ENCODE results near the gene DDX54. TPM values are rescaled to one million over a fixed set of nuclear protein-coding genes. Genes with fewer than 3 reads are reported as not detected.
A peak's percentile ranks its signal among the peaks of the same experiment; 100 is the strongest.

DDX54 gene
- total RNA-seq, 4 donors from 2014 or later, result 53.9 to 71.8 (median 63.9) TPM

DNA sequence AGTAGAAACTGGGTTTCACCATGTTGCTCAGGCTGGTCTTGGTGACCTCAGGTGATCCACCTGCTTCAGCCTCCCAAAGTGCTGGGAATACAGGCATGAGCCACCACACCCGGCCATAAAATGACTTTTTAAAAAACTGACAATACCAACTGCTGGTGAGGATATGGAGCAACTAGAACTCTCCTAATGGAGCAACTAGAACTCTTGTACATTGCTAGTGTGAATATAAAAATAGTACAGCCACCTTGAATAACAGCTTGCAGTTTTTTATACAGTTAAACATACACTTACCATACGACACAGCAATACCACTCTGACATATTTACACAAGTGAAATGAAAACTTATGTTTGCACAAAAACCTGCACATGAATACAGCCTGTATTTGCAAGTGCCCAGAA, 38.3 kb downstream of the DDX54 start:
- Histone ChIP-seq H3K27ac (no peak overlapping the region), H3K9me3 (no peaks in the 10 kb centered on the region), H3K27me3 (peaks cover 12% of the 10 kb centered on the region), H3K4me1 (peaks cover 20% of the 10 kb centered on the region), H3K36me3 (no peaks in the 10 kb centered on the region), H3K4me3 (no peak overlapping the region)
- DNase-seq (ENCODE audit: low spot score in 2 of 2), result no peak
- WGBS, result 90% methylated on average over 2 of the region's 2 CpGs
- TF ChIP-seq POLR2AphosphoS5 (IDR thresholded peaks at IDR 0.05), result no peak
- TF ChIP-seq EP300 (IDR thresholded peaks at IDR 0.05), result no peak
- TF ChIP-seq, protein P1, sequence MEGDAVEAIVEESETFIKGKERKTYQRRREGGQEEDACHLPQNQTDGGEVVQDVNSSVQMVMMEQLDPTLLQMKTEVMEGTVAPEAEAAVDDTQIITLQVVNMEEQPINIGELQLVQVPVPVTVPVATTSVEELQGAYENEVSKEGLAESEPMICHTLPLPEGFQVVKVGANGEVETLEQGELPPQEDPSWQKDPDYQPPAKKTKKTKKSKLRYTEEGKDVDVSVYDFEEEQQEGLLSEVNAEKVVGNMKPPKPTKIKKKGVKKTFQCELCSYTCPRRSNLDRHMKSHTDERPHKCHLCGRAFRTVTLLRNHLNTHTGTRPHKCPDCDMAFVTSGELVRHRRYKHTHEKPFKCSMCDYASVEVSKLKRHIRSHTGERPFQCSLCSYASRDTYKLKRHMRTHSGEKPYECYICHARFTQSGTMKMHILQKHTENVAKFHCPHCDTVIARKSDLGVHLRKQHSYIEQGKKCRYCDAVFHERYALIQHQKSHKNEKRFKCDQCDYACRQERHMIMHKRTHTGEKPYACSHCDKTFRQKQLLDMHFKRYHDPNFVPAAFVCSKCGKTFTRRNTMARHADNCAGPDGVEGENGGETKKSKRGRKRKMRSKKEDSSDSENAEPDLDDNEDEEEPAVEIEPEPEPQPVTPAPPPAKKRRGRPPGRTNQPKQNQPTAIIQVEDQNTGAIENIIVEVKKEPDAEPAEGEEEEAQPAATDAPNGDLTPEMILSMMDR (IDR thresholded peaks at IDR 0.05), result no peak

DNA sequence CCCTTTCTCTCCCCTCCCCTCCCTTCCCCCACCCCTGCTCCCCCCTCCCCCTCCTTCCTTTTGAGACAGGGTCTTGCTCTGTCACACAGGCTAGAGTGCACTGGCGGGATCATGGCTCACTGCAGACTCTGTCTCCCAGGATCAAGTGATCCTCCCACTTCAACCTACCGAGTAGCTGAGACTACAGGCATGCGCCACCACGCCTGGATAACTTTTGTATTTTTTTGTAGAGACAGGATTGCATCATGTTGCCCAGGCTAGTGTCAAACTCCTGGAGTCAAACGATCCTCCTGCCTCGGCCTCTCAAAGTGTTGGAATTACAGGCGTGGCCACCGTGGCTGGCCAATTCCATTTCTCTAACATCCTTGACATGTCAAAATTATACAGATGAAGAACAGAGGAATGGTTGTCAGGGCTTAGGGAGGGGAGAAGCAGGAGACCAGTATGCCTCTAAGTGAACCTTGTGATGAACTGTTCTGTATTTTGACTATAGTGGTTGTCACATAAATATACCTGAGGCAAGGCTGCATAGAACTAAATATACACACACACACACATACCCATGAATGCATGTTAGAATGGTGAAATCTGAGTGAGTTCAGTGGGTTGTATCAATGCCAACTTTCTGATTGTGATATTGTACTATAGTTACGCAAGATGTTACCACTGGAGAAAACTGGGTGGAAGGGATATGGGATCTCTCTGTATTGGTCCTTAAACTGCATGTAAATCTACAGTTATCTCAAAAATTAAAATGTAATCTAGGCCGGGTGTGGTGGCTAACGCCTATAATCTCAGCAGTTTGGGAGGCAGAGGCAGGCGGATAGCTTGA, 39.3 kb downstream of the DDX54 start:
- H3K9me3 ChIP-seq, result no peaks in the 10 kb centered on the region
- WGBS, result 75% methylated on average over 12 of the region's 12 CpGs
- H3K4me1 ChIP-seq, result peaks cover 29% of the 10 kb centered on the region
- no peak for DNase-seq (ENCODE audit: low spot score in 2 of 2)
- TF ChIP-seq, protein P1 (IDR thresholded peaks at IDR 0.05), result no peak
- TF ChIP-seq EP300 (IDR thresholded peaks at IDR 0.05) (no peak), POLR2A (IDR thresholded peaks at IDR 0.05) (no peak), POLR2AphosphoS5 (IDR thresholded peaks at IDR 0.05) (no peak)
- H3K4me3 ChIP-seq, result no peak overlapping the region
- no peaks in the 10 kb centered on the region for H3K36me3 ChIP-seq
- H3K27ac ChIP-seq, result no peak overlapping the region
- peaks cover 4% of the 10 kb centered on the region for H3K27me3 ChIP-seq

DNA sequence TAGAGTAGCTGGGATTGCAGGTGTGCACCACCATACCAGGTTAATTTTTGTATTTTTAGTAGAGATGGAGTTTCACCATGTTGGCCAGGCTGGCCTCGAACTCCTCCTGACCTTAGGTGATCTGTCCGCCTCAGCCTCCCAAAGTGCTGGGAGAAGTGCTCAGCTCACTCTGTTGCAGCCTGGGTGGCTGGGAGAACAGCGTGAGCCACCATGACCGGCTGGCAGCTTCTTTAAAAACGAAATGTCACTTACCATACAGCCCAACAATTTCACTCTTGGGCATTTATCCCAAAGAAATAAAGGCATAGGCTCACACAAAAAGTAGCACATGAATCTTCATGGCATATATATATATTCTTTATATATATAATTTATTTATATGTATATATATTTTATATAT, 40.5 kb downstream of the DDX54 start:
- H3K9me3 ChIP-seq, result no peaks in the 10 kb centered on the region
- DNase-seq (ENCODE audit: low spot score in 2 of 2), result no peak

GRCh38 chr12:113143959-113144358, 41.3 kb downstream of the DDX54 start:
- peaks cover 17% of the 10 kb centered on the region for H3K4me1 ChIP-seq
- WGBS, result 86% methylated on average over 8 of the region's 8 CpGs
- H3K9me3 ChIP-seq, result no peaks in the 10 kb centered on the region
- TF ChIP-seq, protein P1 (IDR thresholded peaks at IDR 0.05), result no peak
- TF ChIP-seq POLR2A (IDR thresholded peaks at IDR 0.05) (no peak), POLR2AphosphoS5 (IDR thresholded peaks at IDR 0.05) (no peak), EP300 (IDR thresholded peaks at IDR 0.05) (no peak)
- H3K27ac ChIP-seq, result no peak overlapping the region
- no peaks in the 10 kb centered on the region for H3K27me3 ChIP-seq
- DNase-seq (ENCODE audit: low spot score in 2 of 2), result no peak
- H3K36me3 ChIP-seq, result no peaks in the 10 kb centered on the region
- H3K4me3 ChIP-seq, result no peak overlapping the region

More for the DNA sequence above, 40.5 kb downstream of the DDX54 start:
- no peaks in the 10 kb centered on the region for H3K36me3 ChIP-seq
- TF ChIP-seq EP300 (IDR thresholded peaks at IDR 0.05) (no peak), POLR2AphosphoS5 (IDR thresholded peaks at IDR 0.05) (no peak)
- TF ChIP-seq, protein P1 (IDR thresholded peaks at IDR 0.05), result no peak
- WGBS, result 78% methylated on average over 5 of the region's 5 CpGs
- H3K27ac ChIP-seq, result no peak overlapping the region
- H3K4me1 ChIP-seq, result peaks cover 24% of the 10 kb centered on the region
- no peak overlapping the region for H3K4me3 ChIP-seq
- no peaks in the 10 kb centered on the region for H3K27me3 ChIP-seq

DNA sequence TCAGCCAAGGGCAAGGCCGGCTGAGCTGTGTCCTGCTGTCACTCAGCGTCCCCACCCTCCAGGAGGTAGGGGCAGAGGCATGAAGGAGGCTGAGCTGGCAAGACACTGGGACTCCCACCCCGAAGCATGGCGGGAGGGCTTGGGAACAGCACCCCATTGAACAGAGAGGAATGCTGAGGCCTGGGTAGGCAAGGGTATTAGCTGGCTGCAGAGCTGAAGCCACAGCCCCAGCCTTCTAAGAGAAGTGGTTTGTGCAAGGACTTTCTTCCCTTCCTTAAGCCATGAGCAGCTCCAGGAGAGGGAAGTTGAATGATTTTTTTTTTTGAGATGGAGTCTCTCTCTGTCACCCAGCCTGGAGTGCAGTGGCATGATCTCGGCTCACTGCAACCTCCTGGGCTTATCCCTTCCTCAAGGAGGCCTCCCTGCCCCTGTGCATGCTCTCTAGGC, 42.4 kb downstream of the DDX54 start:
- TF ChIP-seq EP300 (IDR thresholded peaks at IDR 0.05), result no peak
- no peak for TF ChIP-seq POLR2A (IDR thresholded peaks at IDR 0.05)
- TF ChIP-seq, protein P1 (IDR thresholded peaks at IDR 0.05), result no peak
- TF ChIP-seq POLR2AphosphoS5 (IDR thresholded peaks at IDR 0.05), result no peak
- 60% methylated on average over 3 of the region's 5 CpGs for WGBS
- no peak overlapping the region for H3K4me3 ChIP-seq
- H3K27me3 ChIP-seq, result peaks cover under 1% of the 10 kb centered on the region
- no peaks in the 10 kb centered on the region for H3K9me3 ChIP-seq
- H3K27ac ChIP-seq, result peak overlapping the region; percentile 75
- no peaks in the 10 kb centered on the region for H3K36me3 ChIP-seq
- DNase-seq (ENCODE audit: low spot score in 2 of 2), result no peak
- H3K4me1 ChIP-seq, result peaks cover 17% of the 10 kb centered on the region

Measured in suprapubic skin (tissue), 4 donors.